HG03520 (cell line): ENCODE results near the gene NACC1.

Source experiments
- ATAC-seq: cut with Tn5 transposase; IDR thresholded peaks from one replicate; pipeline ENCODE4 v1.9.1; 2021; ENCODE audit warnings: mild to moderate bottlenecking, moderate library complexity; ENCODE audit not compliant: unreplicated experiment

Gene NACC1

GRCh38 chr19:13189600-13189999 is 71.5 kb downstream of the NACC1 start:
- no peak for ATAC-seq
